A549 (cell line): Measurements from ENCODE around the gene ALPI.

Experiments
- CHD2 ChIP-seq: fragments of 150-350 bp; IDR thresholded peaks from 2 replicates; pipeline ENCODE4 v1.6.1; 2014; ENCODE audit warnings: low read length; ENCODE audit not compliant: partially characterized antibody
- CTCF ChIP-seq: fragments of >200 bp; sonication (Bioruptor Twin); formaldehyde crosslinking; IDR thresholded peaks from 3 replicates; pipeline ENCODE4 v1.5.1; 2016
- EHF ChIP-seq: fragments of 250-450 bp; sonication (Bioruptor Pico); IDR thresholded peaks from 2 replicates; pipeline ENCODE4 v1.5.0; 2020; ENCODE audit warnings: mild to moderate bottlenecking
- REST ChIP-seq: fragments of 200-600 bp; sonication (generic); IDR thresholded peaks from 2 replicates; pipeline ENCODE4 v1.6.1; 2016; ENCODE audit warnings: antibody characterized with exemption, mild to moderate bottlenecking, moderate library complexity
- RFX5 ChIP-seq: fragments of 450-650 bp; IDR thresholded peaks from 2 replicates; pipeline ENCODE4 v1.7.1; 2014; ENCODE audit warnings: antibody characterized with exemption, mild to moderate bottlenecking, moderate library complexity
- SMC3 ChIP-seq: fragments of >200 bp; sonication (Bioruptor Twin); formaldehyde crosslinking; IDR thresholded peaks from 3 replicates; pipeline ENCODE4 v1.6.1; 2018; ENCODE audit warnings: inconsistent platforms
- TF ChIP-seq, protein P1 (sequence below): fragments of 250-450 bp; sonication (Bioruptor Pico); IDR thresholded peaks from 2 replicates; pipeline ENCODE4 v1.5.0; 2021; ENCODE audit warnings: mild to moderate bottlenecking, moderate library complexity, borderline replicate concordance

- TF ChIP-seq SMC3 (no peak), CTCF (no peak), RFX5 (no peak), CHD2 (no peak), EHF (no peak), REST (no peak)
- TF ChIP-seq, protein P1, sequence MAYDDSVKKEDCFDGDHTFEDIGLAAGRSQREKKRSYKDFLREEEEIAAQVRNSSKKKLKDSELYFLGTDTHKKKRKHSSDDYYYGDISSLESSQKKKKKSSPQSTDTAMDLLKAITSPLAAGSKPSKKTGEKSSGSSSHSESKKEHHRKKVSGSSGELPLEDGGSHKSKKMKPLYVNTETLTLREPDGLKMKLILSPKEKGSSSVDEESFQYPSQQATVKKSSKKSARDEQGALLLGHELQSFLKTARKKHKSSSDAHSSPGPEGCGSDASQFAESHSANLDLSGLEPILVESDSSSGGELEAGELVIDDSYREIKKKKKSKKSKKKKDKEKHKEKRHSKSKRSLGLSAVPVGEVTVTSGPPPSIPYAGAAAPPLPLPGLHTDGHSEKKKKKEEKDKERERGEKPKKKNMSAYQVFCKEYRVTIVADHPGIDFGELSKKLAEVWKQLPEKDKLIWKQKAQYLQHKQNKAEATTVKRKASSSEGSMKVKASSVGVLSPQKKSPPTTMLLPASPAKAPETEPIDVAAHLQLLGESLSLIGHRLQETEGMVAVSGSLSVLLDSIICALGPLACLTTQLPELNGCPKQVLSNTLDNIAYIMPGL = no peak
Measured at GRCh38 chr2:232487385-232488096, 31.6 kb downstream of the ALPI start, which contains the start of gene ECEL1.
